Upper lobe of left lung (tissue), 6 donors: Measurements from ENCODE around the gene SLC25A34. TPM values are rescaled to one million over a fixed set of nuclear protein-coding genes. Genes with fewer than 3 reads are reported as not detected.

Experiments used
- ATAC-seq, 2 donors: fragments of 200-7000 bp; cut with Tn5 transposase; one replicate each; pipeline ENCODE4 v1.9.1; 2022; ENCODE audit warnings: mild to moderate bottlenecking in 2 of 2, moderate library complexity in 2 of 2; ENCODE audit not compliant: low FRiP score in 2 of 2
- DNase-seq, 2 donors: peaks; one replicate each; pipeline ENCODE4 v3.0.0-alpha.2; 2019 to 2020
- H3K27ac ChIP-seq, 4 donors: fragments of 200-600 bp; sonication (generic); one replicate each; pipeline ENCODE4 v1.5.1; 2016 to 2019
- H3K27me3 ChIP-seq, 4 donors: fragments of 200-600 bp; sonication (generic); one replicate each; pipeline ENCODE4 v1.5.1; 2017 to 2019
- H3K36me3 ChIP-seq, 4 donors: fragments of 200-600 bp; sonication (generic); one replicate each; pipeline ENCODE4 v1.5.1; 2016 to 2019
- H3K4me1 ChIP-seq, 4 donors: fragments of 200-600 bp; sonication (generic); one replicate each; pipeline ENCODE4 v1.5.1; 2018 to 2019
- H3K4me3 ChIP-seq, 4 donors: fragments of 200-600 bp; sonication (generic); one replicate each; pipeline ENCODE4 v1.5.1; 2017 to 2019; ENCODE audit warnings: mild to moderate bottlenecking in 2 of 4, moderate library complexity in 1 of 4
- H3K9me3 ChIP-seq, 4 donors: fragments of 200-600 bp; sonication (generic); one replicate each; pipeline ENCODE4 v1.5.1; 2018 to 2019
- CTCF ChIP-seq, 6 experiments: fragments of 450-650 bp in 4 of 6; fragments of 200-600 bp in 2 of 6; sonication (generic) in 2 of 6; IDR thresholded peaks; one replicate each; pipeline ENCODE4 v1.5.1; 2016 to 2019; ENCODE audit warnings: antibody characterized with exemption in 6 of 6
- EP300 ChIP-seq, 4 donors: sonication (generic); formaldehyde crosslinking; IDR thresholded peaks; one replicate each; pipeline ENCODE4 v1.5.1; 2017; ENCODE audit warnings: antibody characterized with exemption in 4 of 4, control low read depth in 2 of 4
- POLR2A ChIP-seq, 4 donors: fragments of 450-650 bp; IDR thresholded peaks; one replicate each; pipeline ENCODE4 v1.5.1; 2016 to 2017; ENCODE audit warnings: antibody characterized with exemption in 4 of 4, mild to moderate bottlenecking in 2 of 4
- POLR2AphosphoS5 ChIP-seq, 2 donors: sonication (generic); formaldehyde crosslinking; IDR thresholded peaks; one replicate each; pipeline ENCODE4 v1.5.1; 2017; ENCODE audit warnings: antibody characterized with exemption in 2 of 2
- WGBS, 2 donors: methylation state at CpG; one replicate each; pipeline ENCODE4 v1.1.5; 2017 to 2018; 5-methylcytosine and 5-hydroxymethylcytosine counted together
- total RNA-seq, 6 donors: library from RNA; depleted of rRNA in 4 of 6; stranded (reverse); fragments of >200 nt in 4 of 6; gene quantifications; one replicate each; pipeline versions ENCODE4 v1.1.0 to v1.2.1, GENCODE V29; 2016 to 2021
- donor health status: DM: no; HTN: no; CAD: no; lungs with moderate emphysema.
- donor health status: DM: no; HTN: yes; CAD: no; lungs with severe emphysema.

Gene SLC25A34
- total RNA-seq, 6 donors from 2014 or later, result 1.5 to 12.1 (median 4.3) TPM

GRCh38 chr1:15770313-15770962 is 34.4 kb downstream of the SLC25A34 start:
- Histone ChIP-seq H3K9me3 (no peaks in the 10 kb centered on the region), H3K27ac (no peak overlapping the region), H3K4me1 (no peaks in the 10 kb centered on the region), H3K4me3 (no peak overlapping the region), H3K27me3 (no peaks in the 10 kb centered on the region), H3K36me3 (peaks cover 0 to 38% (median 7%) of the 10 kb centered on the region in 4 donors)
- ATAC-seq, result no peak
- no peak for TF ChIP-seq EP300 (IDR thresholded peaks at IDR 0.05)
- TF ChIP-seq POLR2A (IDR thresholded peaks at IDR 0.05), result no peak
- TF ChIP-seq POLR2AphosphoS5 (IDR thresholded peaks at IDR 0.05), result no peak
- TF ChIP-seq CTCF (IDR thresholded peaks at IDR 0.05), result no peak
- 97 to 100% methylated on average over 7 to 14 of the region's 14 CpGs for WGBS, 2 donors
- no peak for DNase-seq

- no peaks in the 10 kb centered on the region for H3K4me1 ChIP-seq
- H3K36me3 ChIP-seq, result peaks cover 0 to 36% (median 7%) of the 10 kb centered on the region in 4 donors
- no peak for TF ChIP-seq POLR2A (IDR thresholded peaks at IDR 0.05)
- TF ChIP-seq POLR2AphosphoS5 (IDR thresholded peaks at IDR 0.05), result no peak
- no peak for TF ChIP-seq CTCF (IDR thresholded peaks at IDR 0.05)
- no peak for TF ChIP-seq EP300 (IDR thresholded peaks at IDR 0.05)
- H3K27me3 ChIP-seq, result no peaks in the 10 kb centered on the region
- H3K4me3 ChIP-seq, result no peak overlapping the region
- no peak for DNase-seq
- no peak for ATAC-seq
- no peak overlapping the region for H3K27ac ChIP-seq
- no peaks in the 10 kb centered on the region for H3K9me3 ChIP-seq
- 67 to 73% methylated on average over 4 to 6 of the region's 6 CpGs for WGBS, 2 donors
These were observed 35.9 kb downstream of the SLC25A34 start for GRCh38 chr1:15771836-15772515.

- 100% methylated on average over 2 of the region's 2 CpGs for WGBS, 2 donors
- no peak for TF ChIP-seq POLR2A (IDR thresholded peaks at IDR 0.05)
- no peak for TF ChIP-seq CTCF (IDR thresholded peaks at IDR 0.05)
- no peak for TF ChIP-seq POLR2AphosphoS5 (IDR thresholded peaks at IDR 0.05)
- no peak for TF ChIP-seq EP300 (IDR thresholded peaks at IDR 0.05)
- Histone ChIP-seq H3K9me3 (no peaks in the 10 kb centered on the region), H3K4me3 (no peak overlapping the region), H3K36me3 (peaks cover 0 to 38% (median 3%) of the 10 kb centered on the region in 4 donors), H3K27me3 (no peaks in the 10 kb centered on the region), H3K27ac (no peak overlapping the region), H3K4me1 (no peaks in the 10 kb centered on the region)
- DNase-seq, result no peak
- ATAC-seq, result no peak
These were observed 39.6 kb downstream of the SLC25A34 start for GRCh38 chr1:15775706-15776105.

- H3K9me3 ChIP-seq, result no peaks in the 10 kb centered on the region
- ATAC-seq (no peak), DNase-seq (no peak)
- H3K36me3 ChIP-seq, result peaks cover 0 to 33% (median 3%) of the 10 kb centered on the region in 4 donors
- TF ChIP-seq POLR2AphosphoS5 (IDR thresholded peaks at IDR 0.05), result no peak
- TF ChIP-seq CTCF (IDR thresholded peaks at IDR 0.05), result no peak
- TF ChIP-seq EP300 (IDR thresholded peaks at IDR 0.05), result no peak
- no peak for TF ChIP-seq POLR2A (IDR thresholded peaks at IDR 0.05)
- no peaks in the 10 kb centered on the region for H3K4me1 ChIP-seq
- no peak overlapping the region for H3K4me3 ChIP-seq
- 88 to 95% methylated on average over 7 of the region's 7 CpGs for WGBS, 2 donors
- H3K27ac ChIP-seq, result no peak overlapping the region
- no peaks in the 10 kb centered on the region for H3K27me3 ChIP-seq
These were observed 42.0 kb downstream of the SLC25A34 start for GRCh38 chr1:15777909-15778707.
